Gastroesophageal sphincter (tissue), 4 donors: ENCODE results near the gene ASF1A. TPM values are rescaled to one million over a fixed set of nuclear protein-coding genes. Genes with fewer than 3 reads are reported as not detected.
A peak's percentile ranks its signal among the peaks of the same experiment; 100 is the strongest.

Experiments
- ATAC-seq: fragments of 150-250 bp; one replicate; pipeline ENCODE4 v1.9.1; 2016; ENCODE audit warnings: mild to moderate bottlenecking, moderate library complexity
- H3K27ac ChIP-seq, 4 donors: fragments of 200-600 bp; sonication (generic) in 3 of 4; 1 replicate in 3 of 4; 2 replicates in 1 of 4; pipeline ENCODE4 v1.5.1; 2016 to 2019
- H3K27me3 ChIP-seq: fragments of 200-600 bp; sonication (generic); one replicate; pipeline ENCODE4 v1.5.1; 2019
- H3K36me3 ChIP-seq, 2 donors: fragments of 200-600 bp; sonication (generic); one replicate each; pipeline ENCODE4 v1.5.1; 2019; ENCODE audit warnings: control low read depth in 1 of 2
- H3K4me1 ChIP-seq, 3 donors: fragments of 200-600 bp; sonication (generic); 1 replicate in 2 of 3; 2 replicates in 1 of 3; pipeline ENCODE4 v1.5.1; 2016 to 2019; ENCODE audit warnings: control low read depth in 2 of 3
- H3K4me3 ChIP-seq, 2 donors: fragments of 200-600 bp; sonication (generic); one replicate each; pipeline ENCODE4 v1.5.1; 2019; ENCODE audit warnings: mild to moderate bottlenecking in 1 of 2, moderate library complexity in 1 of 2
- H3K9me3 ChIP-seq, 3 donors: fragments of 200-600 bp; sonication (generic); one replicate each; pipeline ENCODE4 v1.5.1; 2017 to 2019; ENCODE audit warnings: control low read depth in 2 of 3
- CTCF ChIP-seq, 4 experiments: fragments of 200-600 bp in 2 of 4; fragments of 450-650 bp in 2 of 4; sonication (generic) in 1 of 4; IDR thresholded peaks; one replicate each; pipeline ENCODE4 v1.5.1; 2017 to 2019; ENCODE audit warnings: antibody characterized with exemption in 4 of 4, mild to moderate bottlenecking in 2 of 4, moderate library complexity in 2 of 4
- EP300 ChIP-seq: sonication (generic); formaldehyde crosslinking; IDR thresholded peaks from one replicate; pipeline ENCODE4 v1.6.1; 2017; ENCODE audit warnings: antibody characterized with exemption, mild to moderate bottlenecking
- POLR2A ChIP-seq, 2 donors: fragments of 450-650 bp; IDR thresholded peaks; one replicate each; pipeline ENCODE4 v1.6.1; 2017; ENCODE audit warnings: antibody characterized with exemption in 2 of 2, mild to moderate bottlenecking in 2 of 2, moderate library complexity in 1 of 2
- POLR2AphosphoS5 ChIP-seq: sonication (generic); formaldehyde crosslinking; IDR thresholded peaks from one replicate; pipeline ENCODE4 v1.6.1; 2017; ENCODE audit warnings: antibody characterized with exemption
- WGBS, 2 donors: methylation state at CpG; one replicate each; pipeline ENCODE4 v1.1.5; 2018; ENCODE audit warnings: low coverage in 1 of 2; 5-methylcytosine and 5-hydroxymethylcytosine counted together
- total RNA-seq, 4 donors: library from RNA; depleted of rRNA; stranded (reverse); fragments of >200 nt; gene quantifications; one replicate each; pipeline ENCODE4 v1.1.0, GENCODE V29; 2016

The ASF1A gene
- total RNA-seq, 4 donors from 2014 or later: 10.0 to 23.3 (median 13.6) TPM

GRCh38 chr6:118930680-118931079 is 36.7 kb downstream of the ASF1A start:
- H3K36me3 ChIP-seq: peaks cover 2 to 52% of the 10 kb centered on the region in 2 donors
- H3K9me3 ChIP-seq: no peaks in the 10 kb centered on the region
- no peaks in the 10 kb centered on the region for H3K27me3 ChIP-seq
- H3K4me3 ChIP-seq: no peak overlapping the region
- ATAC-seq: no peak
- H3K27ac ChIP-seq: no peak overlapping the region
- H3K4me1 ChIP-seq: peaks cover 0 to 25% (median 2%) of the 10 kb centered on the region in 3 donors
- WGBS, 2 donors: 89 to 100% methylated on average over 3 of the region's 3 CpGs
- TF ChIP-seq CTCF (IDR thresholded peaks at IDR 0.05): no peak
- TF ChIP-seq POLR2A (IDR thresholded peaks at IDR 0.05): no peak
- no peak for TF ChIP-seq EP300
- TF ChIP-seq POLR2AphosphoS5: no peak

- Histone ChIP-seq H3K27ac (no peak overlapping the region), H3K36me3 (peaks cover 2 to 51% of the 10 kb centered on the region in 2 donors), H3K9me3 (no peaks in the 10 kb centered on the region), H3K27me3 (no peaks in the 10 kb centered on the region), H3K4me3 (no peak overlapping the region), H3K4me1 (peaks cover 0 to 33% (median 6%) of the 10 kb centered on the region in 3 donors)
- TF ChIP-seq POLR2A (IDR thresholded peaks at IDR 0.05): no peak
- no peak for TF ChIP-seq EP300
- TF ChIP-seq CTCF (IDR thresholded peaks at IDR 0.05): no peak
- TF ChIP-seq POLR2AphosphoS5: no peak
- no peak for ATAC-seq
- 92 to 94% methylated on average over 5 of the region's 5 CpGs for WGBS, 2 donors
Measured at GRCh38 chr6:118931436-118931835, 37.5 kb downstream of the ASF1A start.

GRCh38 chr6:118932421-118932820 is 38.5 kb downstream of the ASF1A start:
- no peak overlapping the region for H3K4me3 ChIP-seq
- H3K36me3 ChIP-seq: peaks cover 0 to 41% of the 10 kb centered on the region in 2 donors
- 23 to 49% methylated on average over 2 of the region's 2 CpGs for WGBS, 2 donors
- H3K9me3 ChIP-seq: no peaks in the 10 kb centered on the region
- H3K4me1 ChIP-seq: peaks cover 0 to 35% (median 6%) of the 10 kb centered on the region in 3 donors
- no peak overlapping the region for H3K27ac ChIP-seq
- TF ChIP-seq EP300 (no peak), POLR2AphosphoS5 (no peak), POLR2A (IDR thresholded peaks at IDR 0.05) (no peak), CTCF (IDR thresholded peaks at IDR 0.05) (no peak)
- H3K27me3 ChIP-seq: no peaks in the 10 kb centered on the region
- ATAC-seq: no peak

GRCh38 chr6:118933855-118934460 is 40.0 kb downstream of the ASF1A start:
- Histone ChIP-seq H3K9me3 (no peaks in the 10 kb centered on the region), H3K27ac (peak overlapping the region in 3 of 4 donors; percentile 94 to 96 (median 95)), H3K4me3 (peak overlapping the region; percentile 78 to 91), H3K4me1 (peaks cover 0 to 35% (median 6%) of the 10 kb centered on the region in 3 donors), H3K27me3 (no peaks in the 10 kb centered on the region), H3K36me3 (peaks cover 0 to 26% of the 10 kb centered on the region in 2 donors)
- no peak for TF ChIP-seq POLR2AphosphoS5
- TF ChIP-seq POLR2A (IDR thresholded peaks at IDR 0.05): no peak
- no peak for TF ChIP-seq EP300
- TF ChIP-seq CTCF (IDR thresholded peaks at IDR 0.05): no peak
- WGBS, 2 donors: 19 to 30% methylated on average over 7 to 8 of the region's 8 CpGs
- ATAC-seq: no peak
